Measurements from ENCODE around the gene ADI1. TPM values are rescaled to one million over a fixed set of nuclear protein-coding genes. Genes with fewer than 3 reads are reported as not detected.

Gene ADI1
- polyA plus RNA-seq, 1 of the 3 experiments (the other 2 are of a cell fraction): 67.2 TPM

GRCh38 chr2:3563521-3563976 is 44.2 kb upstream of the ADI1 start:
- no peaks in the 10 kb centered on the region for H3K27me3 ChIP-seq (ENCODE audit: insufficient read depth)
- no peak overlapping the region for H3K9ac ChIP-seq
- WGBS (ENCODE audit: low lambda C conversion rate): 91% methylated on average over 5 of the region's 5 CpGs
- H3K36me3 ChIP-seq (replicated peaks in 1 of 2; ENCODE audit: control insufficient read depth in 1 of 2, insufficient read depth in 2 of 2, low read length in 1 of 2): peaks cover 6 to 14% of the 10 kb centered on the region in 2 experiments
- H3K4me2 ChIP-seq: no peak overlapping the region
- TF ChIP-seq USF2 (IDR thresholded peaks at IDR 0.05; ENCODE audit: borderline replicate concordance, low read depth, low read length): no peak
- TF ChIP-seq FOXJ3 (CRISPR knock-in tag; IDR thresholded peaks at IDR 0.05): no peak
- TF ChIP-seq RAD21 (IDR thresholded peaks at IDR 0.05; ENCODE audit: low read length): no peak
- no peak for TF ChIP-seq RXRA (IDR thresholded peaks at IDR 0.05; ENCODE audit: borderline replicate concordance, low read depth)
- no peak for TF ChIP-seq IRF3 (IDR thresholded peaks at IDR 0.05; ENCODE audit: low read depth, low read length)
- TF ChIP-seq GABPA (IDR thresholded peaks at IDR 0.05; ENCODE audit: low read depth): no peak
- TF ChIP-seq TAF1 (IDR thresholded peaks at IDR 0.05; ENCODE audit: borderline replicate concordance, low read depth, low read length): no peak
- no peak for TF ChIP-seq ELF1 (IDR thresholded peaks at IDR 0.05)
- no peak for TF ChIP-seq YY1 (IDR thresholded peaks at IDR 0.05; ENCODE audit: low read depth)
- TF ChIP-seq MEF2A (IDR thresholded peaks at IDR 0.05; ENCODE audit: borderline replicate concordance, low read depth): no peak
- ChIA-PET CTCF (interaction anchor here (0.6 kb wide), 1 partner anchor 7 kb away, joined by 3 read pairs; no protein-coding TSS in a partner anchor), POLR2A (interaction anchor here (1.3 kb wide), 1 partner anchor 11 kb away, joined by 3 read pairs; no protein-coding TSS in a partner anchor)
- H3K79me2 ChIP-seq (ENCODE audit: insufficient read depth): peaks cover 10% of the 10 kb centered on the region
- no peak overlapping the region for H3K27ac ChIP-seq (ENCODE audit: low read depth in 2 of 2, low read length in 1 of 2)
- H3K9me2 ChIP-seq: no peaks in the 10 kb centered on the region
- no peaks in the 10 kb centered on the region for H4K20me1 ChIP-seq (ENCODE audit: insufficient read depth)
- no peak overlapping the region for H2AFZ ChIP-seq (ENCODE audit: low read depth)
- H3K4me3 ChIP-seq (ENCODE audit: low read depth in 2 of 2, low read length in 1 of 2): no peak overlapping the region
- peaks cover 11% of the 10 kb centered on the region for H3F3A ChIP-seq (replicated peaks; ENCODE audit: insufficient read depth)
- no peak for DNase-seq
- no peaks in the 10 kb centered on the region for H3K9me3 ChIP-seq
- peaks cover 0 to 4% of the 10 kb centered on the region in 2 experiments; a peak in 1 of 4 replicates for H3K4me1 ChIP-seq (ENCODE audit: control insufficient read depth in 1 of 2, insufficient read depth in 2 of 2, low read depth in 1 of 2, low read length in 1 of 2)

- H3K9me3 ChIP-seq: no peaks in the 10 kb centered on the region
- peak; percentile 26; the same call in 1 of the 2 replicates for TF ChIP-seq JUND (IDR thresholded peaks at IDR 0.05)
- peak; percentile 31; the same call in 1 of the 2 replicates for TF ChIP-seq NFIC (IDR thresholded peaks at IDR 0.05; ENCODE audit: borderline replicate concordance)
- TF ChIP-seq RXRA (IDR thresholded peaks at IDR 0.05; ENCODE audit: borderline replicate concordance, low read depth): peak; percentile 61; the same call in 1 of the 2 replicates
- peak; percentile 98 for TF ChIP-seq MAX (IDR thresholded peaks at IDR 0.05; ENCODE audit: low read depth)
- TF ChIP-seq MXI1 (IDR thresholded peaks at IDR 0.05; ENCODE audit: low read depth, low read length): peak; percentile 98
- TF ChIP-seq CTCF (IDR thresholded peaks at IDR 0.05): no peak
- TF ChIP-seq USF1 (IDR thresholded peaks at IDR 0.05; ENCODE audit: borderline replicate concordance, low read depth): no peak
- peak; percentile 31; the same call in 1 of the 2 replicates for TF ChIP-seq PBX3 (IDR thresholded peaks at IDR 0.05)
- no peak for TF ChIP-seq FOXJ3 (CRISPR knock-in tag; IDR thresholded peaks at IDR 0.05)
- peak; percentile 87 for TF ChIP-seq GABPA (IDR thresholded peaks at IDR 0.05; ENCODE audit: low read depth)
Measured at GRCh38 chr2:3558205-3559014, 39.1 kb upstream of the ADI1 start, which contains the start of gene RNASEH1. TSS of gene RNASEH1 (minus strand) at chr2:3558333. CDS start at chr2:3558260, 73 bp downstream.

More at GRCh38 chr2:3558205-3559014, 39.1 kb upstream of the ADI1 start, which contains the start of gene RNASEH1:
- peaks cover 57% of the 10 kb centered on the region for H3K79me2 ChIP-seq (ENCODE audit: insufficient read depth)
- peaks cover 8 to 13% of the 10 kb centered on the region in 2 experiments; a peak in 2 of 4 replicates for H3K4me1 ChIP-seq (ENCODE audit: control insufficient read depth in 1 of 2, insufficient read depth in 2 of 2, low read depth in 1 of 2, low read length in 1 of 2)
- H3F3A ChIP-seq (replicated peaks; ENCODE audit: insufficient read depth): peaks cover 7% of the 10 kb centered on the region
- under 1% methylated on average over 39 of the region's 67 CpGs for WGBS (ENCODE audit: low lambda C conversion rate)
- H3K27ac ChIP-seq (ENCODE audit: low read depth in 2 of 2, low read length in 1 of 2): peak within 1 kb of the TSS; percentile 91 to 94
- H4K20me1 ChIP-seq (ENCODE audit: insufficient read depth): no peaks in the 10 kb centered on the region
- no peaks in the 10 kb centered on the region for H3K27me3 ChIP-seq (ENCODE audit: insufficient read depth)
- H3K9ac ChIP-seq: peak within 1 kb of the TSS; percentile 98
- peaks cover 38 to 46% of the 10 kb centered on the region in 2 experiments for H3K36me3 ChIP-seq (replicated peaks in 1 of 2; ENCODE audit: control insufficient read depth in 1 of 2, insufficient read depth in 2 of 2, low read length in 1 of 2)
- H3K4me3 ChIP-seq (ENCODE audit: low read depth in 2 of 2, low read length in 1 of 2): peak within 1 kb of the TSS; percentile 90 to 93
- ChIA-PET POLR2A (interaction anchor here (0.6 to 2.3 kb wide), 18 partner anchors 15 to 1141 kb away, joined by 3 to 36 read pairs (median 3); partner anchors contain the start of genes ADI1, COLEC11, RPS7 and TRAPPC12), CTCF (interaction anchor here (0.8 to 2.7 kb wide), 5 partner anchors 15 to 180 kb away, joined by 3 to 14 read pairs (median 4); no protein-coding TSS in a partner anchor)
- no peaks in the 10 kb centered on the region for H3K9me2 ChIP-seq
- H2AFZ ChIP-seq (ENCODE audit: low read depth): peak within 1 kb of the TSS; percentile 57
- H3K4me2 ChIP-seq: peak within 1 kb of the TSS; percentile 86
- DNase-seq: peak; percentile 100

All from SK-N-SH (cell line).